IPS DF 6.9 (cell line): ENCODE results near the gene CERS3.

ENCODE experiments used
- DNase-seq: peaks from one replicate; pipeline ENCODE4 v3.0.0-alpha.2; 2013; ENCODE audit warnings: low read depth, low spot score
- H3K27ac ChIP-seq: one replicate; pipeline ENCODE4 v1.5.1; 2013; ENCODE audit warnings: low read length, control low read depth
- H3K27me3 ChIP-seq: 2 replicates; pipeline ENCODE4 v1.6.1; 2013; ENCODE audit warnings: mild to moderate bottlenecking, low read length; ENCODE audit not compliant: control insufficient read depth, insufficient read depth
- H3K36me3 ChIP-seq: 2 replicates; pipeline ENCODE4 v1.6.1; 2013; ENCODE audit warnings: low read length; ENCODE audit not compliant: control insufficient read depth, insufficient read depth
- H3K4me1 ChIP-seq: 2 replicates; pipeline ENCODE4 v1.6.1; 2013; ENCODE audit warnings: low read length; ENCODE audit not compliant: control insufficient read depth, insufficient read depth
- H3K4me3 ChIP-seq: 2 replicates; pipeline ENCODE4 v1.5.1; 2013; ENCODE audit warnings: mild to moderate bottlenecking, low read length
- H3K9me3 ChIP-seq: 2 replicates; pipeline ENCODE4 v1.6.1; 2013; ENCODE audit warnings: low read length, inconsistent platforms; ENCODE audit not compliant: control insufficient read depth, insufficient read depth
- WGBS: extraction: QIAGEN DNeasy Blood & Tissue Kit; methylation state at CpG from one replicate; pipeline ENCODE4 v1.1.7; 2013; ENCODE audit warnings: mixed read lengths, missing lambda C conversion rate; ENCODE audit not compliant: insufficient read length, insufficient coverage; 5-methylcytosine and 5-hydroxymethylcytosine counted together

CERS3 gene

DNA sequence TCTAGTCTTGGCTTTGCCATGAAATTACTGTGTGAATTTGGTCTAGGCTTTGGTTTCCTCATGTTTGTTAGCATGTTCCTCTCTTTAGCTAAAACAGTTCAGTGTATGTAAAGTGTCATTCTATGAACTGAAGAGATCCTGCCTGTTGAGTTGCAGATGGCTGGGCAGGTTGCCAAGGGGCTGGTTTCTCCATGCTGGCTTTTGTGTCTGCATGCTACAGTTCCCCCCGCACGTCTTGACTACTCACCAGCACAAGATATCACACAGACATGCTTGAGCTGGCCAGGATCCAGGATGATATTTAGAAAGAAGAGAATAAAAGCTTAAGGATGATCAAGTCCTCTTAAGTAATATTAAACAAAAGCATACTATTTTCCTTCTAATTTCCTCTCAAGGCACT lies 90.2 kb downstream of the CERS3 start:
- no peak for DNase-seq
- no CpG with 5 or more reads among the region's 2 CpGs for WGBS
- Histone ChIP-seq H3K4me3 (no peak overlapping the region), H3K9me3 (no peaks in the 10 kb centered on the region), H3K36me3 (no peaks in the 10 kb centered on the region), H3K27me3 (no peaks in the 10 kb centered on the region), H3K4me1 (no peaks in the 10 kb centered on the region), H3K27ac (no peak overlapping the region)

DNA sequence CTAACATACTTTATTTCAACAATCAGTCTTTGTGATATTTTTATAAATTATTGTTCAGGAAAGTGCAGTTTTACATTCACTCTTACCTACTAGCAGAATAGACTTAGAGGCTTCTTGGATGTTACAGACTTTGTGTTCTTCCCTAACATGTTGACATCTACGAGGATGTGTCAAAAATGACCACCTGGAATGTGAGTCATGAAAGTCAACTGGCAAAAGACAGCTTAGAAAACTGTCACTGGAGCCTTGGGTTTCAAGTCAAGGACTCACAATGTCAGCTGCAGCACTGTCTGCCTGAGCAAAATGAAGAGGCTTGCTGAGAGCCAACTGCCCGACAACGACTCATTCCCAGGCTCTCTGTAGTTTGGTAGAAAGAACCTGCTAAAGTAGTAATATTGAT lies 91.5 kb downstream of the CERS3 start:
- Histone ChIP-seq H3K9me3 (no peaks in the 10 kb centered on the region), H3K36me3 (no peaks in the 10 kb centered on the region), H3K27ac (no peak overlapping the region), H3K27me3 (no peaks in the 10 kb centered on the region), H3K4me3 (no peak overlapping the region), H3K4me1 (no peaks in the 10 kb centered on the region)
- WGBS: no CpG with 5 or more reads among the region's 3 CpGs
- DNase-seq: no peak

DNA sequence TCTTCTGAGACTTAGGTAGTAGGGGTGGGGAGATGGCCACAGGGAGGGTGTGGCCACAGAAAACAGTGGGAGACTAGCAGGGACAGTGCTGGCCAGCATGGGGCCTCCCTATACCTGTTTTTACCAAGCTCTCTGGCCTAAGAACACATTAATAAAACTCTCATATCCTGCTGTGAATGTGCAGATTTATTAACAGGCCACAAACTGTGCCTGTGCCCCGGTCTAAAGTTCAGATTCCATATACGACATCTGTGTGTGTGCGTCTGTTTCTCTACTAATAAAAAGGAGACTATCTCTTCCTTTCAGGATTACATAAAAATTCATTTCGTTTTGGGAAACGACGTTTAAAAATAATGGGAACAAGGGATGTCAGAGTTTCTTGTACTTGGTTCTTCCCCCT lies 94.2 kb downstream of the CERS3 start:
- no CpG with 5 or more reads among the region's 6 CpGs for WGBS
- no peaks in the 10 kb centered on the region for H3K4me1 ChIP-seq
- no peaks in the 10 kb centered on the region for H3K36me3 ChIP-seq
- no peak for DNase-seq
- no peaks in the 10 kb centered on the region for H3K27me3 ChIP-seq
- H3K9me3 ChIP-seq: no peaks in the 10 kb centered on the region
- H3K4me3 ChIP-seq: no peak overlapping the region
- no peak overlapping the region for H3K27ac ChIP-seq

DNA sequence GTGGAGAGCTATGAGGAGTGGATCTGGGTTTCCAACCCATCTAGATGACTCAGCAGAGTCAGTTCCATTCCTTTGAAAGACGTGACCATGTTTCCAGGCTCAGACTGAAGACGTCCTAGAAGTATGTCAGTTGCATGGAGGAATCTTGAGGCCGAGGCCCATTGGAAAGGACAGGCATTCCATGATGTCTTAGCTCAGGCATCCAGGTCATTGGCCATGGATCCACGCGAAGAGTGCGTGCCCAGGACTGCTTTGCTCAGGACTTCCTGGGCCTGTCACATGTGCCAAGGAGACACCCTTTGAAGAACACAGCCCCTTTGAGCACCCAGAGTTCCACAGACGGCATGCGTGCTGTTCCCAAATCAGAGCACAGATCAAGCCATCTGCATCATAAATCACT lies 94.7 kb downstream of the CERS3 start:
- Histone ChIP-seq H3K4me1 (no peaks in the 10 kb centered on the region), H3K27me3 (no peaks in the 10 kb centered on the region), H3K9me3 (no peaks in the 10 kb centered on the region), H3K4me3 (no peak overlapping the region), H3K27ac (no peak overlapping the region), H3K36me3 (no peaks in the 10 kb centered on the region)
- DNase-seq: no peak
- no CpG with 5 or more reads among the region's 8 CpGs for WGBS

DNA sequence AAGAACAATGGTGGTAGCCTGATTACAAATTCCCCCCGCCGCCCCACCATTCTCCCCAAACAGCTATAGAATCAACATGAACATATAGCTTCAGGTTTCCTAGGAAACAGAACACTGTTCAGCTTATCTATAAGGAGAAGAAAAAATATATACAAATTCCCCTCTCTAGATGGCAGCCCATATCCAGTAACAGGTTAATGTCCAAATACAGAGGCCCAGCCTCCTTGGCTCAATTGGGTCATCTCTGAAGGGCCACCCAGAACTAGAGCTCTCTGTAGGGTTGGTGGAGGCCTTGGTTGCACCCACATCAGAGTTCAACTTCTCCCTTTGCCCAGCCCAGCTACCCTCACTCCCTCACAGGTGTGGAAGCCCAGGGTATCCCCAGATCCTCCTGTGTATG lies 95.4 kb downstream of the CERS3 start:
- WGBS: no CpG with 5 or more reads among the region's 2 CpGs
- Histone ChIP-seq H3K27ac (no peak overlapping the region), H3K9me3 (no peaks in the 10 kb centered on the region), H3K27me3 (no peaks in the 10 kb centered on the region), H3K4me1 (no peaks in the 10 kb centered on the region), H3K4me3 (no peak overlapping the region), H3K36me3 (no peaks in the 10 kb centered on the region)
- DNase-seq: no peak

DNA sequence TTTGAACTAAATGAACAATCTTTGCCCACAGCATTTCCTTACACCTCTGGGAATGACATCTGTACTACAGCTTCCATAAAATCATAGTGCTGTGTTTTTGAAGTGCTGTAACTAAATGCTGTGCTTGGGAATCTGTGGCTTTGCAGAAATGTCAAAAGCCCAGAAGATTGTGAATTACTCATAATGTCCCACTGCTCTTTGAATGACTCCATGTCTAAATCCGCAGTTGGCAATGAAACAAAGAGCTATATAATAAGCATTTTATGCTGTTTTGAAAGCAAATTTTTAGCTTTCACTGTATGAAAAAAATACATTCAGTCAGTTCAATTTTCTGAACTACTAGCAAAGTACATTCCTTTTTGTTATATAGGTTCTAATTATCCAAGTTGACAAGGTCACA lies 98.3 kb downstream of the CERS3 start:
- Histone ChIP-seq H3K9me3 (no peaks in the 10 kb centered on the region; the same call in 1 of the 2 replicates), H3K27me3 (no peaks in the 10 kb centered on the region), H3K36me3 (no peaks in the 10 kb centered on the region), H3K4me1 (no peaks in the 10 kb centered on the region), H3K4me3 (no peak overlapping the region), H3K27ac (no peak overlapping the region)
- WGBS: no CpG with 5 or more reads among the region's 1 CpG
- no peak for DNase-seq

DNA sequence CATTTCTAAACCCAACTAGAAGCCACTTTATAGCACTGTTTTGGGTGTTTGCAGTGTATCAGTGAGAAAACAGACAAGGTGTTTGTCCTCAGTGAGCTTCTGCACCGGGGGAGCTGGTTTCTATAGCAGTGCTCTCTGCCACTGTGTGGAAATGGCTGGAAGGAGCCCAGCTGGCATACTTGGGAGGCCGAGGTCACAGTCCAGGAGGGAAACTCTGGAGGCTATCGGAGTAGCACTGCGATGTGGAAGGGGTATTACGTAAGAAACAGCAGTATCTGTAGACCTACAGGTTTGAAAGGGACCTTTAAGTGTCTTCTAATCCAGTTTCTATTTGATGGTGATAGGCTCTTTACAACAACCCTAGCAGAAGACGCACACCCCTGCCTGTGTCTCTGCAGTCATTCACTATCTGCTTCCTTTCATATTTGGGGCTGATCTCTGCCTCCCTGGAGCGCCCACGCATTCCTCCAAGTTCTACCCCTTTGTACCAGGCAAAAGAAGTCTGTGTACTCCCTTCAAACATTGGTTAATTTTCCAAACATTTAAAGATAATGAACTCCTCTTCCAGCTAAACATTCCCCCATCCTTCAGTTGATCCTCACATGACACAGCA lies 99.5 kb downstream of the CERS3 start:
- DNase-seq: no peak
- H3K36me3 ChIP-seq: no peaks in the 10 kb centered on the region
- WGBS: no CpG with 5 or more reads among the region's 8 CpGs
- no peaks in the 10 kb centered on the region; the same call in 1 of the 2 replicates for H3K9me3 ChIP-seq
- H3K27ac ChIP-seq: no peak overlapping the region
- H3K4me1 ChIP-seq: no peaks in the 10 kb centered on the region
- H3K27me3 ChIP-seq: no peaks in the 10 kb centered on the region
- H3K4me3 ChIP-seq: no peak overlapping the region

DNA sequence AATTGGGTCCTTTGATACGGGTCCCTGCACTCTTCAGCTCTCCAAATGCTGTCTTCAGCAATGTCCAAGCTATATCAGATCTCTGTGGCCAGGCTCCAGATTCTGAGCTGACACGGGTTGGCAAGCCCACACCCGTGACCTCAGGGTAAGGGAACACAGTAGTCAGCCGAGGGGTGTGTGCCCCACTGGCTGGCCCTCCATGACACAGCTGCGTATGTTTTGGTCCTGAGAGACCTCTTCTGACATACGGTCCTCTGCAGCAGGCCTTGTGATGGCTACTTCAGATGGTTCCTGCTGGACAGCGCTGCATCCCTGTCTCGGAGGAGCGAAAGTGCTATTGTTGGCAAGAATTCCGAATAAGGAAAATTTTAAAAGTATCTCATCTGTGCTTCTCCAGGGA lies 101.8 kb downstream of the CERS3 start:
- H3K4me3 ChIP-seq: no peak overlapping the region
- H3K4me1 ChIP-seq: no peaks in the 10 kb centered on the region

DNA sequence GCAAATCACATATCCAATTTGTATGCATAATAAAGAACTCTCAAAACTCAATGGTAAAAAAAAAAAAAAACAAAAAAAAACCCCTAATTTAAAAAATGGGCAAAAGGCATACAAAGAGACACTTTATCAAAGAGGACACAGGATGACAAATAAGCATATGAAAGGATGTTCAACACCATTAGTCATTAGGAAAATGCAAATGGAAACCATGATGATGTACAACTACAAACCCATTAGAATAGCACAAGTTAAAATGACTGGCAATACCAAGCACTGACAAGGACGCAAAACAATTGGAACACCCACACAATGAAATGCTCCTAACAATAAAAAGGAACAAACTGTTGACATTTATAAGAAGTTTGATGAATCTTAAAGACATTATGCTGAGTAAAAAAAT lies 123.6 kb downstream of the CERS3 start:
- Histone ChIP-seq H3K27me3 (no peaks in the 10 kb centered on the region), H3K9me3 (no peaks in the 10 kb centered on the region), H3K36me3 (no peaks in the 10 kb centered on the region), H3K4me1 (no peaks in the 10 kb centered on the region), H3K27ac (no peak overlapping the region), H3K4me3 (no peak overlapping the region)
- no peak for DNase-seq
- no CpG with 5 or more reads among the region's 1 CpG for WGBS

More for the DNA sequence above, 101.8 kb downstream of the CERS3 start:
- H3K27me3 ChIP-seq: no peaks in the 10 kb centered on the region
- no peak overlapping the region for H3K27ac ChIP-seq
- WGBS: no CpG with 5 or more reads among the region's 10 CpGs
- no peaks in the 10 kb centered on the region; the same call in 1 of the 2 replicates for H3K9me3 ChIP-seq
- no peaks in the 10 kb centered on the region for H3K36me3 ChIP-seq
- no peak for DNase-seq

DNA sequence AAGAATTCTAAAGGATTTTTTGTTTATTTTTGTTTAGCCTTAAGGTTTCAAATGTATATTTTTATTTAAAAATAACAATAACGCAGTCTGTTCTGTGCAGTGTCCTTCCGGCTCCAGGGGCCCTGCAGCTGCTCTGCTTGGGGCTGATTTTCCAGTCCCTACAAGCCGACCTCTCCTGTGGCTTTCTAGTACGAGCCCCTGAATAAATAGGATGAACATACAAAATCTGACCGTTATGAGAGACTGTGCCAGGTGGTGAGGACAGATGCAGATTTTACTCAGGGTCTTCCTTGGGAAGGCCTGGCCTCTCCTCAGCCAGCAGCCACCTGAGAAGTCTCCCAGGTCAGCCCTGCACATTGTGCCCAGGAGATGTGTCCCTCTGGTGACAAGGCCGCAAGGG lies 127.8 kb downstream of the CERS3 start:
- no CpG with 5 or more reads among the region's 6 CpGs for WGBS
- no peaks in the 10 kb centered on the region for H3K9me3 ChIP-seq

DNA sequence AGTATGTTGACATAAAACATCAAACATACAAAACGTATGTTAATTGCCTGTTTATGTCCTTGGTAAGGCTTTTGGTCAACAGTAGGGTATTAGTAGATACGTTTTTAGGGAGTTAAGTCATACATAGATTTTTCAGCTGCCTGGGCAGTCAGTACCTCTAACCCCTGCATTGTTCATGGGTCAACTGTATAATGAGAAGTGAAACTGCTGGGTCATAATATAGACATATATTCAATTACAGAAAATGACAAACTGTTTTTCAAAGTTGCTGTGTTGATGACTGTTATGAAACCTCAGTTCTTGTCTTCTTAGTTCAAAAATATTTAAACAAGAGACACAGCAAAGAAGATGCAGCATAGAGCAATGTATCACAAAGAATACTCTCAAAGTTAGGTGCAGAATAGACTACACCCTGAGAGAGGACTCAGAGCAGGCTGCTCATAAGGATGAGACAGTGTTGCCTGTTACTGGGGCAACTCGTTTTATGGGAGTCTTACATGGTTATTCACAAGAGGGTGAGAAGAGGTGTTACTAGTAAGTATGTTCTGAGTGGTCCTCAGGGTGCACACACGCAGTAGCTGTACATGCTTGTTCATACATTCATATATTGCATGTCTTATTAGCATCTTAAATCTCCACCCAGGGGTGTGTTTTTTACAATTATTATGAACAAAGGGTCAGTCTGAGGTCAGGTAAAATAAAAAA lies 133.9 kb downstream of the CERS3 start:
- DNase-seq: no peak
- Histone ChIP-seq H3K27ac (no peak overlapping the region), H3K4me1 (no peaks in the 10 kb centered on the region), H3K9me3 (no peaks in the 10 kb centered on the region; the same call in 1 of the 2 replicates), H3K4me3 (no peak overlapping the region), H3K27me3 (no peaks in the 10 kb centered on the region), H3K36me3 (no peaks in the 10 kb centered on the region)
- WGBS: no CpG with 5 or more reads among the region's 4 CpGs

More for the DNA sequence above, 127.8 kb downstream of the CERS3 start:
- Histone ChIP-seq H3K27ac (no peak overlapping the region), H3K27me3 (no peaks in the 10 kb centered on the region), H3K4me1 (no peaks in the 10 kb centered on the region), H3K36me3 (no peaks in the 10 kb centered on the region), H3K4me3 (no peak overlapping the region)
- no peak for DNase-seq
